HG03558 (cell line): ENCODE measurements around the gene ARID1B.

Source experiments
- ATAC-seq: cut with Tn5 transposase; IDR thresholded peaks from one replicate; pipeline ENCODE4 v1.9.1; 2021; ENCODE audit warnings: moderate number of reproducible peaks; ENCODE audit not compliant: unreplicated experiment; ENCODE audit errors: extremely low read depth

ARID1B gene

GRCh38 chr6:157224178-157224950 is 447.2 kb downstream of the ARID1B start:
- no peak for ATAC-seq

- no peak for ATAC-seq
Measured at GRCh38 chr6:157224951-157225574, 447.9 kb downstream of the ARID1B start.

GRCh38 chr6:157225575-157225995 is 448.4 kb downstream of the ARID1B start:
- no peak for ATAC-seq

- ATAC-seq = no peak
Measured at GRCh38 chr6:157226026-157226625, 448.9 kb downstream of the ARID1B start.

GRCh38 chr6:157226761-157227160 is 449.6 kb downstream of the ARID1B start:
- no peak for ATAC-seq

GRCh38 chr6:157227202-157228166 is 450.3 kb downstream of the ARID1B start:
- no peak for ATAC-seq

- ATAC-seq = no peak
Measured at GRCh38 chr6:157228426-157229131, 451.4 kb downstream of the ARID1B start.

GRCh38 chr6:157229132-157229618 is 452.0 kb downstream of the ARID1B start:
- ATAC-seq = no peak

- no peak for ATAC-seq
Measured at GRCh38 chr6:157229713-157230112, 452.5 kb downstream of the ARID1B start.

GRCh38 chr6:157230910-157231309 is 453.7 kb downstream of the ARID1B start:
- no peak for ATAC-seq

- no peak for ATAC-seq
Measured at GRCh38 chr6:157232161-157232895, 455.1 kb downstream of the ARID1B start.

- no peak for ATAC-seq
Measured at GRCh38 chr6:157233156-157233555, 456.0 kb downstream of the ARID1B start.

- no peak for ATAC-seq
Measured at GRCh38 chr6:157233686-157234085, 456.5 kb downstream of the ARID1B start.

- ATAC-seq = no peak
Measured at GRCh38 chr6:157235600-157236039, 458.4 kb downstream of the ARID1B start.

- ATAC-seq = no peak
Measured at GRCh38 chr6:157236040-157236725, 459.0 kb downstream of the ARID1B start.

GRCh38 chr6:157238346-157238745 is 461.2 kb downstream of the ARID1B start:
- no peak for ATAC-seq

- no peak for ATAC-seq
Measured at GRCh38 chr6:157239148-157239547, 462.0 kb downstream of the ARID1B start.

- no peak for ATAC-seq
Measured at GRCh38 chr6:157239671-157240058, 462.5 kb downstream of the ARID1B start.
